RWPE1 (cell line): ENCODE results near the gene CACNB3.

Experiments used
- CTCF ChIA-PET: fragments of 350-600 bp; sonication (Branson Sonifier 250); formaldehyde crosslinking; extraction: SDS; loops from one replicate; lab custom pipeline; 2021; lab: Yijun Ruan, JAX
- POLR2A ChIA-PET: fragments of 400-600 bp; formaldehyde crosslinking; extraction: SDS; loops from one replicate; lab custom pipeline; 2020; ENCODE audit warnings: antibody characterized with exemption; ENCODE audit not compliant: low non-redundant PET; lab: Yijun Ruan, JAX
- DNase-seq: peaks from one replicate; pipeline ENCODE4 v3.0.0; 2012; ENCODE audit warnings: low spot score
- H3K27ac ChIP-seq: fragments of 450-650 bp; 2 replicates; pipeline ENCODE4 v1.5.1; 2017
- TF ChIP-seq, protein P1 (sequence below): fragments of 450-650 bp; conservative IDR thresholded peaks from 2 replicates; pipeline ENCODE4 v1.5.1; 2017; ENCODE audit warnings: low read depth, mild to moderate bottlenecking

Gene CACNB3

GRCh38 chr12:48814262-48815125 lies 3.8 kb upstream of the CACNB3 start:
- peak overlapping the region; percentile 87 for H3K27ac ChIP-seq
- DNase-seq = peak; percentile 82
- ChIA-PET CTCF (interaction anchor here (0.7 to 2.9 kb wide), 21 partner anchors 8 to 143 kb away, joined by 3 to 24 read pairs (median 4); partner anchors contain the start of genes DDX23 and KANSL2), POLR2A (interaction anchor here (0.7 to 0.9 kb wide), 2 partner anchors 26 to 43 kb away, joined by 3 read pairs; partner anchors contain the start of gene ADCY6)
- TF ChIP-seq, protein P1, sequence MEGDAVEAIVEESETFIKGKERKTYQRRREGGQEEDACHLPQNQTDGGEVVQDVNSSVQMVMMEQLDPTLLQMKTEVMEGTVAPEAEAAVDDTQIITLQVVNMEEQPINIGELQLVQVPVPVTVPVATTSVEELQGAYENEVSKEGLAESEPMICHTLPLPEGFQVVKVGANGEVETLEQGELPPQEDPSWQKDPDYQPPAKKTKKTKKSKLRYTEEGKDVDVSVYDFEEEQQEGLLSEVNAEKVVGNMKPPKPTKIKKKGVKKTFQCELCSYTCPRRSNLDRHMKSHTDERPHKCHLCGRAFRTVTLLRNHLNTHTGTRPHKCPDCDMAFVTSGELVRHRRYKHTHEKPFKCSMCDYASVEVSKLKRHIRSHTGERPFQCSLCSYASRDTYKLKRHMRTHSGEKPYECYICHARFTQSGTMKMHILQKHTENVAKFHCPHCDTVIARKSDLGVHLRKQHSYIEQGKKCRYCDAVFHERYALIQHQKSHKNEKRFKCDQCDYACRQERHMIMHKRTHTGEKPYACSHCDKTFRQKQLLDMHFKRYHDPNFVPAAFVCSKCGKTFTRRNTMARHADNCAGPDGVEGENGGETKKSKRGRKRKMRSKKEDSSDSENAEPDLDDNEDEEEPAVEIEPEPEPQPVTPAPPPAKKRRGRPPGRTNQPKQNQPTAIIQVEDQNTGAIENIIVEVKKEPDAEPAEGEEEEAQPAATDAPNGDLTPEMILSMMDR = peak; percentile 98

GRCh38 chr12:48815126-48816110 lies 2.9 kb upstream of the CACNB3 start:
- peak; percentile 80 for DNase-seq
- POLR2A ChIA-PET = interaction anchor here (0.6 to 1.1 kb wide), 5 partner anchors 12 to 43 kb away, joined by 3 to 4 read pairs (median 3); partner anchors contain the start of gene ADCY6
- H3K27ac ChIP-seq = peak overlapping the region; percentile 87
- CTCF ChIA-PET = interaction anchor here (0.7 to 2.9 kb wide), 17 partner anchors 8 to 133 kb away, joined by 3 to 24 read pairs (median 4); partner anchors contain the start of genes DDX23 and KANSL2
- TF ChIP-seq, protein P1 = no peak

- POLR2A ChIA-PET = interaction anchor here (0.5 to 1.1 kb wide), 4 partner anchors 11 to 35 kb away, joined by 3 to 4 read pairs (median 3); no protein-coding TSS in a partner anchor
- peak overlapping the region; percentile 87 for H3K27ac ChIP-seq
- no peak for DNase-seq
- TF ChIP-seq, protein P1 = no peak
- CTCF ChIA-PET = interaction anchor here (0.5 to 2.9 kb wide), 3 partner anchors 11 to 163 kb away, joined by 3 to 24 read pairs (median 21); no protein-coding TSS in a partner anchor
Measured at GRCh38 chr12:48816143-48816854, 2.0 kb upstream of the CACNB3 start.

- no peak for DNase-seq
- TF ChIP-seq, protein P1 = no peak
- ChIA-PET CTCF (interaction anchor here (0.6 to 1.2 kb wide), 3 partner anchors 23 to 65 kb away, joined by 3 to 6 read pairs (median 4); no protein-coding TSS in a partner anchor), POLR2A (no interaction called here)
- H3K27ac ChIP-seq = peak overlapping the region; percentile 49
Measured at GRCh38 chr12:48818831-48819590, 715 bp downstream of the CACNB3 start.

GRCh38 chr12:48819986-48820725 lies 1.9 kb downstream of the CACNB3 start:
- peak overlapping the region; percentile 49; the same call in 1 of the 2 replicates for H3K27ac ChIP-seq
- ChIA-PET POLR2A (no interaction called here), CTCF (interaction anchor here (1.0 kb wide), 1 partner anchor 67 kb away, joined by 3 read pairs; no protein-coding TSS in a partner anchor)
- TF ChIP-seq, protein P1 = no peak
- no peak for DNase-seq
